ENCODE data around the gene C12orf57.

- TF ChIP-seq CTCF (IDR thresholded peaks at IDR 0.05; ENCODE audit: low read length) (no peak), EZH2 (IDR thresholded peaks at IDR 0.05; ENCODE audit: borderline replicate concordance, low read length) (no peak)
These were observed 21.9 kb downstream of the C12orf57 start for GRCh38 chr12:6965714-6966113.
